K562 treated with DMSO at 1 percent for 48 hours (cell line): ENCODE results near the gene ZNF573. TPM values are rescaled to one million over a fixed set of nuclear protein-coding genes. Genes with fewer than 3 reads are reported as not detected.

Experiments
- total RNA-seq: library from RNA; unstranded; fragments of 300-600 nt; gene quantifications from 2 replicates; pipeline ENCODE4 v1.2.3, GENCODE V29; 2022; ENCODE audit warnings: low replicate concordance; ENCODE audit errors: extremely low read depth

Gene ZNF573
- not detected in 2 replicates for total RNA-seq

DNA sequence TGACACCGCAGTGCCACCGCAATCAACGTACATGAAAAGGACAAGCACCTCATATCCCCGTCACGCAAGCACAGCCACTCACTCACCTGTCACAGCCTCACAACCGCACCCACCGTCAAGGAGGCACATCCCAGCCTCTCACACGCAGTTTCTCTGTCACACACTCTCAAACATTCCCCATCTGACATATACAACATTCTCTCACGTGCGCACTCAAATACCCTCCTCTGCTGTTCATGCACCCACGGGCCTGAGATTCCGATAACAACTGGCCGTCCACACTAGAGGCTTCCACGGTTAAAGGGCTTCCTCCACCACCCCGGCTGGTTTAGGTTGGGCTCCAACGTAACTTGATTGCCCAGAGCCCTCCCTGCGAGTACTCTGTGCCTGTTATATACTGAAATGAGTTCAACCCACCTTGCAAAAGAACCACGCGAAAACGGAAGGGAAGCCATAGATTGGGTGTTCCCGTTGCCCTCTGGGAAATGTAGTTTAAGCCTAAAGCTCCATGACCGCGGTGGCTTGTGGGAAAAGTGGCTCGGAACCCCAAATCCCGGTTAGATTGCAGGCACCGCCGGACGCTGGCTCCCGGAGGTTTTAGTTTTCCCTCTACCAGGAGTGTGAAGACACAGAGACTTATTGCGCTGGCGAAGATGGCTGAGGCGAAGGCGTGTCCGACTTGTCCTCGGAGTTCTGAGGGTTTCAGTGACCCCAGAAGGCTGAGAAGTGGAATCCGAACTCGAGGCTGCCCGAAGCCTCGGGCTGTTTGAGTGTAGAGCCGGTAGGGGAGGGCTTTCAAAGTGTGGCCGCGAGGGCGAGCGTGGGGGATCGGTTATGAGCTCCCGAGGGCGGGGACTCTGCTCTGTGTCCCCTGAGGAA is at the start of gene ZNF573:
TSS of gene ZNF573 (minus strand) at position 460 of the 879 bp plus-strand sequence. CDS start 5,857 bp downstream, outside the sequence.

GRCh38 chr19:37719111-37719926 is 60.1 kb downstream of the ZNF573 start, which contains the start of gene ZNF607:
Gene ZNF607 (minus strand): TSS chr19:37719761. CDS start chr19:37711618, 8,143 bp downstream.

Other genes starting within 250 kb of the ZNF573 start
- not detected in 2 replicates for gene ZNF571, start 184.8 kb downstream of the ZNF573 start, total RNA-seq
- not detected in 2 replicates for gene ZNF540, start 184.7 kb downstream of the ZNF573 start, total RNA-seq
- not detected in 2 replicates for gene ZFP30, start 124.1 kb downstream of the ZNF573 start, total RNA-seq
- gene ZNF607, start 59.8 kb downstream of the ZNF573 start, total RNA-seq: not detected in 2 replicates
- not detected in 2 replicates for gene WDR87, start 127.0 kb upstream of the ZNF573 start, total RNA-seq
- not detected in 2 replicates for gene SIPA1L3, start 127.6 kb upstream of the ZNF573 start, total RNA-seq